Heart left ventricle (tissue), 13 donors: ENCODE results near the gene ALK.

Experiments used
- POLR2A ChIP-seq, 2 donors: fragments of 450-650 bp; IDR thresholded peaks; one replicate each; pipeline ENCODE4 v1.6.1; 2017; ENCODE audit warnings: antibody characterized with exemption in 2 of 2, mild to moderate bottlenecking in 2 of 2, moderate library complexity in 2 of 2
- TF ChIP-seq, protein P1 (sequence below), 12 donors: fragments of 200-600 bp; sonication (generic) in 4 of 12; IDR thresholded peaks; one replicate each; pipeline versions ENCODE4 v1.5.0 to v1.8.0; 2018 to 2022; ENCODE audit warnings: antibody characterized with exemption in 12 of 12, mild to moderate bottlenecking in 5 of 12
- donor health status: ischemic (EF 13 %, LVEDD 7.1; RV severe dilation, severe dysfunction).
- donor health status: DM: no; HTN: yes; CAD: no.
- donor health status: DM: no; HTN: no; CAD: no.
- donor health status: ischemic (EF 25% LVEDD 6.9; RV normal size, moderate dysfunction).
- donor health status: ischemic (EF 25% LVEDD 5.7; RV mildly dilated, moderate dysfunction).
- donor health status: ischemic (EF 35%, LVEDD 5.7; RV mildly dilated, moderate dysfunction).
- donor health status: nonischemic (EF 11% LVEDD 7.7; RV severe dilation, severe dysfunction).
- donor health status: DM: yes; HTN: yes; CAD: no.
- donor health status: PGD.
- donor health status: ischemic (EF 29% LVEDD 5.4; RV normal size, mild dysfunction).
- donor health status: nonischemic (EF 23%, LVEDD 6.1; RV moderate dilation, normal function).

GRCh38 chr2:29269095-29269764, 652.2 kb downstream of the ALK start:
- TF ChIP-seq, protein P1, sequence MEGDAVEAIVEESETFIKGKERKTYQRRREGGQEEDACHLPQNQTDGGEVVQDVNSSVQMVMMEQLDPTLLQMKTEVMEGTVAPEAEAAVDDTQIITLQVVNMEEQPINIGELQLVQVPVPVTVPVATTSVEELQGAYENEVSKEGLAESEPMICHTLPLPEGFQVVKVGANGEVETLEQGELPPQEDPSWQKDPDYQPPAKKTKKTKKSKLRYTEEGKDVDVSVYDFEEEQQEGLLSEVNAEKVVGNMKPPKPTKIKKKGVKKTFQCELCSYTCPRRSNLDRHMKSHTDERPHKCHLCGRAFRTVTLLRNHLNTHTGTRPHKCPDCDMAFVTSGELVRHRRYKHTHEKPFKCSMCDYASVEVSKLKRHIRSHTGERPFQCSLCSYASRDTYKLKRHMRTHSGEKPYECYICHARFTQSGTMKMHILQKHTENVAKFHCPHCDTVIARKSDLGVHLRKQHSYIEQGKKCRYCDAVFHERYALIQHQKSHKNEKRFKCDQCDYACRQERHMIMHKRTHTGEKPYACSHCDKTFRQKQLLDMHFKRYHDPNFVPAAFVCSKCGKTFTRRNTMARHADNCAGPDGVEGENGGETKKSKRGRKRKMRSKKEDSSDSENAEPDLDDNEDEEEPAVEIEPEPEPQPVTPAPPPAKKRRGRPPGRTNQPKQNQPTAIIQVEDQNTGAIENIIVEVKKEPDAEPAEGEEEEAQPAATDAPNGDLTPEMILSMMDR (IDR thresholded peaks at IDR 0.05), result no peak
- TF ChIP-seq POLR2A (IDR thresholded peaks at IDR 0.05), result no peak
